Measurements from ENCODE around the gene IRAK1BP1. TPM values are rescaled to one million over a fixed set of nuclear protein-coding genes. Genes with fewer than 3 reads are reported as not detected.
A peak's percentile ranks its signal among the peaks of the same experiment; 100 is the strongest.

The IRAK1BP1 gene
- total and polyA plus RNA-seq, 9 of the 15 experiments (the other 6 are each of a cell fraction or from before 2014, with no cell fraction given) = 1.8 to 3.7 (median 2.1) TPM

GRCh38 chr6:78909391-78909790 lies 42.0 kb downstream of the IRAK1BP1 start:
- no peak for ATAC-seq
- no peak overlapping the region for H3K27ac ChIP-seq (ENCODE audit: extremely low read depth, low read depth, low read length)
- H2AFZ ChIP-seq (ENCODE audit: low read depth, low read length) = no peak overlapping the region
- H3K9me3 ChIP-seq (replicated peaks; ENCODE audit: control insufficient read depth, insufficient read depth, low read depth, low read length) = no peaks in the 10 kb centered on the region
- no TSS peak for BruUV-seq (replicated peaks)
- no peak overlapping the region for H3K4me2 ChIP-seq (ENCODE audit: insufficient read depth, low read length)
- peaks cover 0 to 6% of the 10 kb centered on the region in 2 experiments; a peak in 1 of 5 replicates for H3K27me3 ChIP-seq (ENCODE audit: control insufficient read depth in 2 of 2, insufficient read depth in 2 of 2, low read length in 2 of 2)
- H3K9ac ChIP-seq (ENCODE audit: insufficient read depth in 1 of 2, low read depth in 2 of 2, low read length in 2 of 2) = no peak overlapping the region
- no peaks in the 10 kb centered on the region for H3K36me3 ChIP-seq (ENCODE audit: control insufficient read depth, insufficient read depth, low read length)
- 4% methylated on average over 3 of the region's 3 CpGs for WGBS (ENCODE audit: insufficient coverage, low coverage, missing lambda C conversion rate)
- CTCF ChIA-PET (ENCODE audit: low intra/inter-chr PET ratio) = no interaction called here
- no peaks in the 10 kb centered on the region for H3K79me2 ChIP-seq (ENCODE audit: control insufficient read depth, insufficient read depth, low read length)
- intact Hi-C loops (cut with micrococcal nuclease) = no loop called here
- DNase-seq (ENCODE audit: extremely low read depth in 1 of 4, low spot score in 3 of 4) = no peak
- no peaks in the 10 kb centered on the region for H4K20me1 ChIP-seq (replicated peaks; ENCODE audit: control insufficient read depth, insufficient read depth, low read length)
- FAIRE-seq = no peak
- POLR2A ChIA-PET = no interaction called here
- no peaks in the 10 kb centered on the region for H3K9me1 ChIP-seq (ENCODE audit: control insufficient read depth, insufficient read depth, low read length)
- H3K4me3 ChIP-seq = no peak overlapping the region
- peaks cover 0 to 7% of the 10 kb centered on the region in 2 experiments; a peak in 1 of 5 replicates for H3K4me1 ChIP-seq (replicated peaks in 1 of 2; ENCODE audit: control insufficient read depth in 2 of 2, insufficient read depth in 2 of 2, low read length in 2 of 2)
- in situ Hi-C loops (cut with MboI) = no loop called here
- no peak for TF ChIP-seq GABPB1 (CRISPR knock-in tag; IDR thresholded peaks at IDR 0.05)
- peak; percentile 16; the same call in 1 of the 2 replicates for TF ChIP-seq CEBPB (tag; IDR thresholded peaks at IDR 0.05)

- FAIRE-seq (no peak), ATAC-seq (no peak), DNase-seq (ENCODE audit: extremely low read depth in 1 of 4, low spot score in 3 of 4) (no peak)
- H4K20me1 ChIP-seq (replicated peaks; ENCODE audit: control insufficient read depth, insufficient read depth, low read length) = no peaks in the 10 kb centered on the region
- in situ Hi-C loops (cut with MboI) (no loop called here), intact Hi-C loops (cut with micrococcal nuclease) (no loop called here)
- H3K27ac ChIP-seq (ENCODE audit: extremely low read depth, low read depth, low read length) = no peak overlapping the region
- H3K4me2 ChIP-seq (ENCODE audit: insufficient read depth, low read length) = no peak overlapping the region
- H3K27me3 ChIP-seq (ENCODE audit: control insufficient read depth in 2 of 2, insufficient read depth in 2 of 2, low read length in 2 of 2) = peaks cover 0 to 6% of the 10 kb centered on the region in 2 experiments; a peak in 1 of 5 replicates
- BruUV-seq (replicated peaks) = no TSS peak
- no peak overlapping the region for H2AFZ ChIP-seq (ENCODE audit: low read depth, low read length)
- TF ChIP-seq ZNF174 (CRISPR knock-in tag; IDR thresholded peaks at IDR 0.05) (no peak), CEBPZ (IDR thresholded peaks at IDR 0.05; ENCODE audit: borderline replicate concordance, low read depth, low read length) (no peak), SOX6 (IDR thresholded peaks at IDR 0.05) (no peak), ZNF274 (IDR thresholded peaks at IDR 0.05; ENCODE audit: borderline replicate concordance, low read depth, low read length) (no peak), RBM14 (IDR thresholded peaks at IDR 0.05; ENCODE audit: borderline replicate concordance, insufficient read depth, low read depth, low read length) (no peak)
- no peaks in the 10 kb centered on the region for H3K9me3 ChIP-seq (replicated peaks; ENCODE audit: control insufficient read depth, insufficient read depth, low read depth, low read length)
- peaks cover 0 to 7% of the 10 kb centered on the region in 2 experiments; a peak in 1 of 5 replicates for H3K4me1 ChIP-seq (replicated peaks in 1 of 2; ENCODE audit: control insufficient read depth in 2 of 2, insufficient read depth in 2 of 2, low read length in 2 of 2)
- POLR2A ChIA-PET = no interaction called here
- CTCF ChIA-PET (ENCODE audit: low intra/inter-chr PET ratio) = no interaction called here
- no peaks in the 10 kb centered on the region for H3K36me3 ChIP-seq (ENCODE audit: control insufficient read depth, insufficient read depth, low read length)
- WGBS (ENCODE audit: insufficient coverage, low coverage, missing lambda C conversion rate) = 9% methylated on average over 8 of the region's 10 CpGs
- H3K9me1 ChIP-seq (ENCODE audit: control insufficient read depth, insufficient read depth, low read length) = no peaks in the 10 kb centered on the region
- no peak overlapping the region for H3K4me3 ChIP-seq
- no peaks in the 10 kb centered on the region for H3K79me2 ChIP-seq (ENCODE audit: control insufficient read depth, insufficient read depth, low read length)
- H3K9ac ChIP-seq (ENCODE audit: insufficient read depth in 1 of 2, low read depth in 2 of 2, low read length in 2 of 2) = no peak overlapping the region
These were observed 42.7 kb downstream of the IRAK1BP1 start for GRCh38 chr6:78910010-78910409.

Measured in K562 (cell line).